ENCODE measurements around the gene CCDC12. TPM values are rescaled to one million over a fixed set of nuclear protein-coding genes. Genes with fewer than 3 reads are reported as not detected.

CCDC12 gene
- total and polyA plus RNA-seq, 9 of the 15 experiments (the other 6 are each of a cell fraction or from before 2014, with no cell fraction given) = 8.9 to 201 (median 86.9) TPM

- TF ChIP-seq CLOCK (CRISPR knock-in tag; IDR thresholded peaks at IDR 0.05; ENCODE audit: borderline replicate concordance) = no peak
- TF ChIP-seq GTF2A2 (tag; IDR thresholded peaks at IDR 0.05) = no peak
- TF ChIP-seq DPF2 (IDR thresholded peaks at IDR 0.05) = 0 out of 2 replicates have a peak, but pooled peaks have one; percentile 20
- no peak for TF ChIP-seq CREB1 (IDR thresholded peaks at IDR 0.05)
- TF ChIP-seq CREB1 (CRISPR knock-in tag; IDR thresholded peaks at IDR 0.05) = peak; percentile 26; the same call in 1 of the 2 replicates
- no peak for TF ChIP-seq HDAC1 (IDR thresholded peaks at IDR 0.05)
- peak; percentile 44 for TF ChIP-seq ZFX (CRISPR knock-in tag; IDR thresholded peaks at IDR 0.05)
- peak in 1 of 2 experiments; percentile 40; a peak in 2 of 4 replicates for TF ChIP-seq MAZ (CRISPR knock-in tag; conservative IDR thresholded peaks at IDR 0.05 in 1 of 2, IDR thresholded peaks at IDR 0.05 in 1 of 2)
- peak; percentile 83; the same call in 1 of the 2 replicates for TF ChIP-seq ZNF589 (CRISPR knock-in tag; IDR thresholded peaks at IDR 0.05; ENCODE audit: low read depth)
- TF ChIP-seq RAD51 (IDR thresholded peaks at IDR 0.05; ENCODE audit: borderline replicate concordance, low read depth) = peak; percentile 75
- peak; percentile 45 for TF ChIP-seq VEZF1 (CRISPR knock-in tag; IDR thresholded peaks at IDR 0.05)
Measured at GRCh38 chr3:46903341-46904302, 72.9 kb downstream of the CCDC12 start (continued).
